AG08396 (cell line): ENCODE results near the gene TTLL9.

Experiments used
- DNase-seq: peaks from one replicate; pipeline ENCODE4 v3.0.0; 2012; ENCODE audit warnings: low spot score, mixed read lengths

Gene TTLL9

GRCh38 chr20:31857861-31858759 is 12.3 kb upstream of the TTLL9 start:
- no peak for DNase-seq

GRCh38 chr20:31858760-31859083 is 11.7 kb upstream of the TTLL9 start:
- no peak for DNase-seq

GRCh38 chr20:31859266-31859997 is 11.0 kb upstream of the TTLL9 start:
- no peak for DNase-seq

- no peak for DNase-seq
These were observed 10.4 kb upstream of the TTLL9 start for GRCh38 chr20:31859998-31860380.

- peak; percentile 60 for DNase-seq
These were observed 9.9 kb upstream of the TTLL9 start for GRCh38 chr20:31860390-31861134.

GRCh38 chr20:31861135-31861384 is 9.4 kb upstream of the TTLL9 start:
- DNase-seq = no peak

GRCh38 chr20:31861385-31862156 is 8.9 kb upstream of the TTLL9 start:
- DNase-seq = peak; percentile 86

- DNase-seq = no peak
These were observed 8.3 kb upstream of the TTLL9 start for GRCh38 chr20:31862157-31862470.

GRCh38 chr20:31862506-31862905 is 7.9 kb upstream of the TTLL9 start:
- DNase-seq = no peak

GRCh38 chr20:31863296-31864085 is 6.9 kb upstream of the TTLL9 start:
- DNase-seq = no peak

- DNase-seq = no peak
These were observed 5.7 kb upstream of the TTLL9 start for GRCh38 chr20:31864521-31865400.

- DNase-seq = no peak
These were observed 4.2 kb upstream of the TTLL9 start for GRCh38 chr20:31866221-31866620.

GRCh38 chr20:31868853-31869672 is 1.4 kb upstream of the TTLL9 start:
- no peak for DNase-seq

GRCh38 chr20:31869673-31869941 is 827 bp upstream of the TTLL9 start:
- no peak for DNase-seq

GRCh38 chr20:31870726-31871617 is 538 bp downstream of the TTLL9 start:
- DNase-seq = no peak

GRCh38 chr20:31871618-31871954 is 1.2 kb downstream of the TTLL9 start:
- DNase-seq = no peak

- DNase-seq = no peak
These were observed 2.0 kb downstream of the TTLL9 start for GRCh38 chr20:31872406-31872805.

GRCh38 chr20:31875671-31876070 is 5.2 kb downstream of the TTLL9 start:
- DNase-seq = no peak

- no peak for DNase-seq
These were observed 7.2 kb downstream of the TTLL9 start for GRCh38 chr20:31877684-31878083.
